GM21360 (cell line): ENCODE results near the gene TMC3.
"Not testable (repeated sequence)": the region's sequence is repeated elsewhere in the genome, so short reads cannot be mapped to it uniquely, and the experiment has no call there.

Source experiments
- ATAC-seq: cut with Tn5 transposase; IDR thresholded peaks from one replicate; pipeline ENCODE4 v1.9.1; 2021; ENCODE audit warnings: mild to moderate bottlenecking, moderate library complexity; ENCODE audit not compliant: unreplicated experiment

Gene TMC3

DNA sequence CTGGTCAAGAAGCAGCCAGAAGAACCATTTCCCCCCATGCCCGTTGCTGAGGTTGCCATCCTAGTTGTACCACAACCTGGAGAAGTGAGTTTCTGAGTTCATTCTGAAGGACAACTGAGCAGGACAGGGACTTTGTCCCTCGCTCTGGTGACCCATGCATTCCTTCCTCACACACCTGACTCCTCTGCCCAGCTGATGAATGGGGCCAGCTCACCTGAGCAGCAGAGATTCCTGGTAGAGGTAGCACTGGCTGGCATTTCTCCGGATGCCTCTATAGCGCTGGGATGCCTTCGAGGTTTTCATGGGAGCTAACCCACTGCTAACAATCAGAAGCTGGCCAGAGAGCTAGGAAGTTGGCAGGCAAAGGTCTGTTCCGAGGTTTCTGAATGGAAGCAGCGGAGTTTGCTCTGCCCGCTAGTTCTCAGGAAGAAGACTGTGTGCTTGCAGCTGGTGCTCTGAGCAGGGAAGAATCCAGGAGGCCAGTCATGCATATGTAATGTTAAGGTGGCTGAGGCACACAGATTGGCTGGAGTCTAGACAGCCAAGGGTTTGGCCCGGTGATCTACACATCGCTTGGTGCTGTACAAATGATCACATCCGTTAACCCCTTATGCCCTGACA is at the start of gene TMC3:
Gene TMC3, minus strand, starts transcription at position 439 of the 621 bp plus-strand sequence. Its CDS starts 136 bp downstream, at position 303.
- no peak for ATAC-seq

DNA sequence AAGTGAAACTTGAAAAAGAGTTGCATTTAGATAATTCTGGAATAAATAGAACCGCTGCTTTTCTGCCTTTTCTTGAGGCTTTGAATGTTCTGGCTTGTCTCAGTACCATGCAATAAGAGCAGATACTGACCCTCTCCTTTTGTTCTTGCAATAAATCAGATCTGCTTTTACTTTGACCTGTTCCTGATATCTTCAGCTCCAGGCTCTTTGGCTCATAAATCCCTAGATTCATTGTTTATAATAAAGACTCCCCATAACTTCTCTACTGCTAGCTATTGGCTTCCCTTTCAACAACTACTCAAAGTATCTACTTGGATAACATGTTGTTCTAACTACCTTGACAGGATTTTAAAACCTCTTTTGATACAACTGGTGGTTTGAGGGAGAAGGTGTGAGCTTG is 47.4 kb upstream of the TMC3 start:
- no peak for ATAC-seq

DNA sequence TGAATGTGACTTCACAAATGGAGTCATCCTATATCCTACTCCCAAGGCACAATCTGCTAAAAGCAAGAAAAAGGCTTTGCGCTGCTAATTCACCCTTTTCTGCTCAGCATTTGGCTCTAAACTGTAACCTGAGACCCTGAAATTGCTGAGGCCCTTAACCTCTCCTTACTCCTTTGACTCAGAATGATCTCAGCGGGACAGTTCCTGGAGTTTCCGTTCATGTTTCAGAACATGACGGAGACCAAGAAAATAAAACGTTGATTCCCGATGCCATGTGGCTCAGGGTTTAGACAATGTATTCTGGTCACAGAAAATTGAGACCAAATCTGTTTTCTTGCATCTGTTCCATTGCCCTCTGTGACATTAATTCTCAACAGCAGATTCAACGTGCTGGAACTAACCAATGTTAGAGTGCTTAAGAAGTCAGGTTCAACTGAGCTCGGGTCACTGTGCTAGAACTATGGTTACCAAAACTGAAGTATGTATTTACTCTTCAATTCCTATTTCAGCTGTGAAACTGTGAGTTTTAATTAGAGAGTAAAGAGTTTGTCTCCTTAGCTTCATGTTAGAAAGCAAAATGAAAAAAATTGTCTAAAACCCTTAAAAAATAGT is 45.4 kb upstream of the TMC3 start:
- ATAC-seq: no peak

DNA sequence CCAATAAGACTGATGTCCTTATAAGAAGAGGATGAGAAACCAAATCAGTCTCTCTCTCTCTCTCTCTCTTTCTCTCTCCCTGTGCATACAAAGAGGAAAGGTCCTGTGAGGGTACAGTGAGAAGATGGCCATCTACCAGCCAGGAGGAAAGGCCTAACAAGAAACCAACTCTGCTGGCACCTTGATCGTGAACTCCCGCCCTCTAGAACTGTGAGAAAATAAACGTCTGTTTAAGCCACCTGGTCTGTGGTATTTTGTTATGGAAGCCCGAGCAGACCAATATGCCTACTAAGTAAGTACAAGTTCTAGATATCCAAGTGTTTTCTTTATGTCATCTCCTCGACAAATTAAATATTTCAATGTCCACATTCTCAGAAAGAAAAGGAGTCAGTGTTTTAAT is 44.9 kb upstream of the TMC3 start:
- ATAC-seq: no peak

DNA sequence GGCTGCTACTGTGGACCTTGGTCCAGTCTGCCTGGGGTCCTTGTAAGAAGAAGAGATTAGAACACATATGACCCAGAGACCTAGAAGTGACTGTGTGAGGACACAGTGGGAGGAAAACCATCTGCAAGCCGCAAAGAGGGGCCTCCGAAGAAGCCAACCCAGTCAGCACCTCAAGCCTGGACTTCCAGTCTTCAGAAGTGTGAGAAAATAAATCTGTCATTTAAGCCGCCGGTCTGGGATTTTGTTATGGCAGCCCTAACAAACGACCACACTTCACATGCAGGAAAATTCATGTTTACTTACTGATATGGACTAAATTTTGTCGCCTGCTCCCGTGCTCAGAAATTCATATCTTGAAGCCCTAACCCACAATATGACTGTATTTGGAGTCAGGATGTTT is 44.4 kb upstream of the TMC3 start:
- no peak for ATAC-seq

DNA sequence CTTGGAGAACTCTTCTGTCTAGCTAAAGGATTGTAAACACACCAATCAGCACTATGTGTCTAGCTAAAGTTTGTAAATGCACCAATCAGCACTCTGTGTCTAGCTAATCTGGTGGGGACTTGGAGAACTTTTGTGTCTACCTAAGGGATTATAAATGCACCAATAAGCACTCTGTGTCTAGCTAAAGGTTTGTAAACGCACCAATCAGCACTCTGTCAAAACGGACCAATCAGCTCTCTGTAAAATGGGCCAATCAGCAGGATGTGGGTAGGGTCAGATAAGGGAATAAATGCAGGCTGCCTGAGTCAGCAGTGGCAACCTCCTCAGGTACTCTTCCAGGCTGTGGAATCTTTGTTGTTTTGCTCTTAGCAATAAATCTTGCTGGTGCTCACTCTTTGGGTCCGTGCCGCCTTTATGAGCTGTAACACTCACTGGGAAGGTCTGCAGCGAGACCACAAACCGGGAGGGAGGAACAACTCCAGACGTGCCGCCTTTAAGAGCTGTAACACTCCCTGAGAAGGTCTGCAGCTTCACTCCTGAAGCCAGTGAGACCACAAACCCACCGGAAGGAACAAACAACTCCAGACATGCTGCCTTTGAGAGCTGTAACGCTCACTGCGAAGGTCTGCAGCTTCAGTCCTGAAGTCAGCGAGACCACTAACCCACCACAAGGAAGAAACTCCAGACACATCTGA is 40.4 kb upstream of the TMC3 start:
- not testable (repeated sequence) for ATAC-seq

DNA sequence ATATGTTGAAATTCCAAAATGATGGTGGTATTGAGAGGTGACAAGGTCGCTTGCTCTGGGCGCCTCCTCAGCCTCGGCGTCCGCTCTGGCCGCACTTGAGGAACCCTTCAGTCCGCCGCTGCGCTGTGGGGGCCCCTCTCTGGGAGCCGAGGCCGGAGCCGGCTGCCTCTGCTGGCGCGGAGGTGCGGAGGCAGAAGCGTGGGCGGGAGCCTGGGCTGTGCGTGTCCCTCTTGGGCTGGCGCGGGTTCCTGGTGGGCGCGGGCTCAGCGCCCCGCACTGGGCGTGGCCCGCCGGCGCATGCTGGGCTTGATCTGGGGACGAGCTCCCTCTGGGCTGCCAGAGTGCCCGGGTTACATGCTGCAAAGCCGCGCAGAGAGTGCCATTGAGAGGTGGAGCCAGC is 39.8 kb upstream of the TMC3 start:
- ATAC-seq: no peak

DNA sequence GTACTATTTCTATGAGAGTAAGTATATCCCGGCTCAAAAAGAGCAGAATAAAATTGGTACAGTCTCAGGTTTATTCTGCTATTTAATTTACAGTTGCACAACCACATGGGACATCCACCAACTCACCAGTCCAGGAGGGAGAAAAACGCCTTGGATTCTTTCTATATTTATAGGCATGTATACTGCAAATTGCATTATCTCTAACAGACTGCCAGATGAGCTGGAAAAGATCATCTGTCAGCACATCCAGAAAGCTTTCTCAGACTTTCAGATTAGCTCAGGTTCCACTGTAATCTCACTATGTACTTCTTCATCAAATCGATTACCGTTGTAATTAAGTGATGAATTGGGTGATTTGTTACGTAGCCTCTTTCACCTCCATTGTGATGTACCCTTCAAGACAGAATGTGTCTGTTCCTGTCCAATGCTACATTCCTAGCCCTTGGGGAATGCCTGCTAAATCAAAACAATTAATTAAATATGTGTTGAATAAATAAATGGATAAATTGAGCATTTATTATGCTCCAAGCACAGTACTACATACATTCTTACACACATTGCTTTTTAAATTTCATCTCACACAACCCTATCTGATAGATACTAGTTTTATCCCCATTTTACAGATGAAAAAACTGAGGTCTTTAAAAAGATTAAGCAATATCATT is 38.1 kb upstream of the TMC3 start:
- no peak for ATAC-seq

DNA sequence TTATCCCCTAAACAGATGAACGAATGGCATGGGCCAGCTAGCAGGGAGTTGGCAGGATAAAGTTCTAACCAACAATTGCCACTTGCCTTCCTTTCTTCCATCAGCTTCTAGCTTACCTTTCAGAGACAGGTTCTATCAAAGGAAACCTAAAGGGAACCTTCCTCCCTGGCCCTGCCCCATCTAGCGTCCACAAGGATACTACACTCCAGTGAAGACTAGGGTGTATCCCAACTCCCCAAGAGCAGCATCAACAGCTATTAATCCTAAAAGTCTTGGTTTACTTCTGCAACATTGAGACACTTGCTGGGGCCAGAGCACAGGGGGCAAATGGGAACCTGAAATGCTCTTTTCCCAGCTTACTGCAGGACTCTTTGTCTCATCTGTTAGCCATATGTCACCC is 37.0 kb upstream of the TMC3 start:
- ATAC-seq: no peak

DNA sequence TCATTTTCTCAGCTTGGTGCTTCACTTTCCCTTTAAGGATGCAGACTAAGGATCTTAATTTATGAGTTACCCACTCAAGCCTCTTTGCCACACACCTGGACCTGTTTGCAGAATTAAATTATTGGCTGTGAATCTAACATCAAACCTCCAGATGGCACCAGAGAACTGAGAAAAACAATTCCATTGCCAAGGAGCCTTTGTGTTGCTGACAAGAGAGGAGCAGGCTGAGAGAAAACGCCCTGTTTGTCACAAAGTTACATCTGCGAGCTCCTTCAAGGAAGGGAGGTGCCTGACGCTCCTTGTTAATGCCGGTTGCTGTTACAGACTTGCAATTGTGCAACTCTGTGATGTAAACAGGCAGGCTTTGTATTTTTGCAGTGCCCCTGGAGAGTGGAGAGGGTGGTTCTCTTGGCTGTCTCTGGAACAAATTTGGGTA is 36.3 kb upstream of the TMC3 start:
- no peak for ATAC-seq

DNA sequence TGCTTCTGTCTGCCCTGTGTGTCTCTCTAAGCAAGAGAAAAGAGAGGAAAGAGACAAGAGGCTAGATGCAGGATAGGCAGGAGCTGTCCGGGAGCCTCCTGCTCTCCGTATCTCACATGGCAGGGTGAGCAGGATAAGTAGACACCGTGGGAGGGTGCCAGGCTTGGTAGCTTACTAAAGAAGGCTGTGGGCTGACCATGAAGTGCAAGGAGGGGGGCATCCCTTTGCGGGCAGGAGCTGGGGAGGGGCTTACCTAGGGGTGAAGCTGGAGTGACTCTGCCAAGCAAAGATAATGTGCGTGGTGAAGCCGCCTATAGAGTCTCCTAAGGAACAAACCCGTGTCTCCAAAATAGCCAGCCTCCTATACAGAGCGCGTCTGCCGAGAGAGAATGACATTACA is 33.7 kb upstream of the TMC3 start:
- no peak for ATAC-seq

DNA sequence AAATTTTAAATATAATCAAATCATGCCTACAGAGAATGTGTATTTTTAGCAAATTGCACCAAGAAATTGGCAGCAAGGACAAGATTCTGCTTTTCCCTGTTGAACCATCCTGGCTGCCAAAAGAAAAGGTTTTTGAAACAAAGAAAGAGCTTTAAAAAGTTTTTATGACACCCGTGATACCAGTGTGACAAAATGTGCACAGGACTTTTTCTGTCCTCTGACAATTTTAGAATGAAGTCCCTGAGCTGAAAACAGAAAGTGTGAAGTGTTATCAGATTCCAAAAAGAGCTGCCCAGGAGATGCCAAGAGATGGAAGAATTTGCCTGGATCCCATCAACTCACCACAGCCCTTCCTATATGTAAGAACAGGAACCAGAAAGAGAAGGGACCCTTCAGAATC is 33.2 kb upstream of the TMC3 start:
- ATAC-seq: no peak

DNA sequence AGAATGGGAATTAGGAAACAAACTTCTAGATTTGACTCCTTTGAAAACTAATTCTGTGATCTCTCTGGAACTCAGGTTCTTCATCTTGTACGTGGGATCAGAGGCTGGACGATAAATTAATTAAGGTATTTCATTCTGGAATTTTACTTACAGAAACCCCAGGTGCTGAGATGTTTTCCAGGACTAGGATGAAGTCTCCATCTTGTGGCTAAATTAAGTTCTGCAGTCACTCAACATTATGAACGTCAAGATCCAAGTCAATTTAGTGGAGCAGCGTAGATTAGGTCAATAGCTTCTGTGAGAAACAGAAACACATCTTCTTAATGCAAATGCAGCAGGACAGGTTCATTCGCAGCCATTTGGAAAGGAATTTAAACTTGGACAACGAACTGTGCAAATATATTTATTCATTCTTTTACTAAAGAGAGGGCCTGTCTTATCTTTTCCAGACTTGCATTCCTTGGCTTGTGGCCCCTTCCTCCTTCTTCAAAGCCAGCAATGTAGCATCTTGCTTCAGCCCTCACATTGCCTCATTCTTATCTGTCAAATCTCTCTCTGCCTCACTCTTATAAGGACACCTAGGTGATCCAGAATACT is 26.7 kb upstream of the TMC3 start:
- ATAC-seq: no peak

DNA sequence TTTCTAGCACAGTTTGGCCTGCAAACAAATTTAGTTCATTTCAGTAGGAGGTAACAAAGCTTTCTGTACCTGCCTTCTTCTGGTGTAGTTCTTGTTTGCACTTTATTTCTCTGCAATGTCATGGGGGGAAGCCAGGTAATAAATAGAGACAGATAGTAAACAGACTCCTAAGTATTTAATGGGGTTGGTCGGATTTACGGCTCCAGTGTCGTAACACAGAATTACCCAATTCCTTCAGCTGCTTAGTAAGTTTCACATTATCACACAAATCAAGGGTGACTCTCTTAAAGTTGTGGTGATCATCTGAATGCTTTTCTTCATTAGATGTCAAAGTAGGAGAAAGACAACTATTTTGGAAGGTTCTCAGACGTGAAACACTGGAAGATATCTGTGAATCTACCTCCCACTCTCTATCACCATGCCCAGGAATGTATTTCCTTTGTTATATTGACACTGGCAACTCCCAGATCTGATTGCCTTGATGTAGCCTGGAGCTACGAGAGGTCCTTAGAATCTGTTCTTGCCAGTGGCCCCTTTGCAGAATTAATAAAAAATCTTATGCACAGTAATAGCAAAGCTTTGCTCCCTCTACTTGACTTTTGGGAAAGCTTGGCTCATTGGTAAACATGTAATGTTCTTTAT is 25.0 kb upstream of the TMC3 start:
- no peak for ATAC-seq

DNA sequence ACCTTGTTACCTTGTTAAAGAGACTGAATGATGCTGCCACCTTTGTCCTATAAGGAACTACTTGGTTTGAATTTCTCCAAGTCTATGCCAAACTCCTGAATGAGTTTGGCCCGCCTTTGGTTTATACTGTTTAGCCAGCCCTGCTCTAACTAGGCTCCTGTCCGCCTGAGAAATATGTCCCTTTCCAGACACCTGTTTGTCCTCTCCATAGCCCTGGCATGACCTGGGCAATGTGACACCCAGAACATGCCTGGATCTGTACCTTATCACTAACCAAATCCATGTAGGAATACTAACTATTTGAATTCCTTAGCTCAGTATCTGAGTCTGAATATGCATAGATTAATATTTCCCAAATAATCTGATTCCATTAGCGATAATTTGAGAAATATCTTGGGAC is 24.4 kb upstream of the TMC3 start:
- ATAC-seq: no peak

DNA sequence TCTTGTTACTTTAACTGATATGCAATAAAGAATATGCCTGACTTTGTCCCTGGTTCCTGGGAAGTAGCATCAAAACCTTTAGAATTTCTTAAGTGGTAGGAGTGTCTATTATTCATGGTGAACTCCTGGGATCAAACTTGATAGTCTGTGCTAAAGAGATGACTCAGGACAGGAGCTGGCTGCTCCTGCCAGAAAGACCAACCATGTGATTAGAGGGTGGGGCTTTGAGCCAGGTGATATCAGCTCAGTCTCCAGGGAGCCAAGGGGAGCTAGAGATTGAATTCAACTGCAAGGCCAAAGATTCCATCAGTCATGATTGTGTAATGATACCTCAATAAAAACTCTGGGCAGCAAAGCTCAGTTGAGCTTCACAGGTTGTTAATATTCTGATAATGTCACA is 20.6 kb upstream of the TMC3 start:
- ATAC-seq: no peak

DNA sequence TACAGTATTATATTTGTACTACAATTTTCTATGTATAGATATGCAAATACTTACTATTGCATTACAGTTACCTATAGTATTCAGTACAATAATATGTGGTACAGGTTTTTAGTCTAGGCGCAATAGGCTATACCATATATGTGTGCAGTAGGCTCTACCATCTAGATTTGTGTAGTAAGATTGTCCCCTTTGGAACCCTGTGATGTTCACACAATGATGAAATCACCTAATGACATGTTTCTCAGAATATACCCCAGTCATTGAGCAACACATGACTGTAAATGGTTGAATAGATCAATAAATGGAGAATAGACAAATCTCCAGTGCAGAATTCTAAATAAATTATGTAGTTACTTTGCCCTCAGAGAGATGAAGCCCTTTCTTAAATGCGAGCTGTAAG is 17.6 kb upstream of the TMC3 start:
- ATAC-seq: no peak

DNA sequence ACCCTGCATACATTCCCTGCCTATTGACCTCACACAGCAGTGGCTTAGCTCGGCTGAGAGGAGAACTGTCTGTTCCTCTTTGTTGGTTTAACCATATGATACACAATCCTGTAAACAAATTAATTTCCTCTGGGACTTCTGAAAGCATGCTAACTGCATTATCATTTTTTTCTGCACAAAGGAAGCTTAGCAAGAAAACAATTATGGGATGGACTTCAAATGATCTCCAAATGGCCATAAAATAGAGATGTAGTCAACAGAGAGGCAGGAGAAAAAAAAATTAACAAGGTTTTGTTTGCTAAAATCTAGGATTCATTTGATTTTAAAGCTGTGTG is 14.4 kb upstream of the TMC3 start:
- no peak for ATAC-seq

DNA sequence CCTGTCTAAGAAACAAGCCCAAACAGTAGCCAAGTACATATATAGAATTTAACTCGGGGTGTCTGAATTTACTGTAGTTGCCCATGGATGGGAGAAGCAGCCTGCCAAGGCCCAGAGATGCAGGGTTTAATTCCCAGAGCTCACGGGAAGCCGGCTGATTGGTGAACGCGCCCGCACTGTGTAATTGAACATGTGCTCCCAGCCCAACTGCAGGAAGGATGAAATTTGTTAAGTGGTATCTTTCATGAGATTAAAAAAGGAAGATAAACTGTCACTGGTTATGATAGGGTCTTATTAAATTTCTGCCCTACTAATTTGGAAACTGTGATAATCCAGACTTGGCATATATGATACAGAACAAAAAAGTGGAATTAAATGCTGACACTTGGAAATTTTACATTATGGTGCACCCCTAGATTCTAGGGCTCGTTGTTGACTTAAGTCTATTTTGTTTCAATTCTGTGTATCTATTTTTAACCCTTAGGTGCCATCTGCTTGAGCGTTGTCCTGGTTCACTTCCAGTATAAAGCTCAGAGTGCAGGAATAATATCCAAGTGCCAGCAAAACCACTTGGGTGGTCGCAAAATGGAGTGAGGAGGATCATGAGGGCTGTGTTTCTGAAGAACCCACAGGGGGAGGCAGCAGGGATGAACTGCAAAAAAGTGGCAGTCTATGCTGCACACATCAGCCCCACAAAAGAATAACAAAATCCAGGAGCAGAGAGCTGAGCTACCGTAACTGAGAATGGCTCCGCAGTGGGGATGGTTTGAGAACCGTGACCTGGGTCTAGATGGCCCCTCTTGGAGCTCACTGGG is 13.8 kb upstream of the TMC3 start:
- no peak for ATAC-seq

DNA sequence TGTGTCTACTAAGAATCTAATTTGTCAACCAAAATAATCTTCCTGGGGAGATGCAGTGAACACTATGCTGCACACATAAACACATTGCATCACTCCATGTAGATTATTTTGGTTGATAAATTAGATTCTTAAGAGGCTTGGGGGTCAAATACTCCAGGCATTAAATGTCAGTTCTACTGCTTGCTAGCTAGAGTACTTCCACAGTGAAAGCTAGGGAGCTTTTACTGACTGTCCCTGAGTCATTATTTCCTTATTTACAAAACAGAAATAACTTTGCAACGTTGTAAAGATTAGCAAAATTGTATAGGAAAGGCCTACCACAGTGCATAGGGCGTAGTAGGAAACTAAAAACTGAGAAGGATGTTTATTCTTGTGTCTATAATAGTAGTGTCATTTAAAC is 12.9 kb upstream of the TMC3 start:
- no peak for ATAC-seq
